NCI-H187 treated with DMSO at 0.1 percent for 48 hours (cell line): ENCODE results near the gene MCUB.

Experiments
- DNase-seq: peaks from one replicate; lab custom pipeline; 2025; lab: John Stamatoyannopoulos, UW

Gene MCUB

GRCh38 chr4:109683621-109684253, 123.7 kb downstream of the MCUB start:
- DNase-seq: no peak

GRCh38 chr4:109684727-109685126, 124.7 kb downstream of the MCUB start:
- no peak for DNase-seq

DNA sequence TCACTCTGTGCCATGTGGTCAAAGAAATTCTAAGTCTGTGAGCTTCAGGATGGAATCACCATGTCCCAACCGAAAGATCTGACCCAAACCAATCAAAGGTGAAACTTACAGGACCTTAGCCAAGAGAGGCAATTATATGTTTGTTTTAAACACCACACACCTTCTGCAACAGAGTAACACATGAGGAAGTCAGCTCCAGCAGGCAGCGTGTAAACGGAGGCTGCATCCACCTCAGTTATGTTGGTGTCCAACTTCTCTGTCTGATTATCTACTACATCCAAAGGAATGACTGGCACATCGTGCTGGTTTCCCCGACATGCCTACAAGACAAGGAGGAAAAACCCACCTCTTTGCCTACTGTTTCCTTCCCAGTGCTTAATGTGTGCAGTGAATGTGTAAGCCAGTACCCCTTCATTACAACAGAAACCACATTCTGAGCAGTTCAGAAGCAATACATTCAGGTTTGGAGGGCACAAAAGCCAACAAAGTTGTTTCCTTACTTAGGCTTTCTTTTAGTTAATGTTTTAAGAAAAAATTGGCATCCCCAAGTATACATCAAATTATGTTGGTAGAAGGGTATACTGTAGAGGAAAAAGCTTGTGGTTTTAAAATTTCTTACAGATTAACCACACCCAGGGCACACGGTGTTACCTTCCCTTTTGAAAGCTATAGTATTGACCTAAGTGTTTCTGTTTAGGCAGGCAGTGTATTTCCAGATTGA, 130.8 kb downstream of the MCUB start:
- no peak for DNase-seq

DNA sequence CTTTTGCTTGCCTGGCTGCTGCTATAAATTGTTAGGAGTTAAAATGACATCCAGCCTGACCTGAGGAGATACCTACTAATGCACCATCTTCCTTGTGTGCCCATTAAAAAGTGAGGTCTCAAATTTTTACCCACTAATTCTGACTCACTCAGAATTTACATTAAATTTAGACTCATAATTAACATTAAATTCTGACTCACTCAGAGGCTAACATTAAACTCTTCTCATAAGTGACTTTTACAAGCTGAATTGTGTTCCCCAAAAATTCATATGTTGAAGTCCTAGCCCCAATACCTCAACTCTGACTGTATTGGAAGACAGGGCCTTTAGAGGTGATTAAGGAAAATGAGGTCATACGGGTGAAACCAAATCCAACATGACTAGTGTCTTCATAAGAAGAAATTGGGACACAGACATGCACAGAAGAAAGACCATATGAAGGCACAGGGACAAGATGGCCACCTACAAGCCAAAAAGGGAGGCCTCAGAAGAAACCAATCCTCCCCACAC, 131.4 kb downstream of the MCUB start:
- DNase-seq: no peak

DNA sequence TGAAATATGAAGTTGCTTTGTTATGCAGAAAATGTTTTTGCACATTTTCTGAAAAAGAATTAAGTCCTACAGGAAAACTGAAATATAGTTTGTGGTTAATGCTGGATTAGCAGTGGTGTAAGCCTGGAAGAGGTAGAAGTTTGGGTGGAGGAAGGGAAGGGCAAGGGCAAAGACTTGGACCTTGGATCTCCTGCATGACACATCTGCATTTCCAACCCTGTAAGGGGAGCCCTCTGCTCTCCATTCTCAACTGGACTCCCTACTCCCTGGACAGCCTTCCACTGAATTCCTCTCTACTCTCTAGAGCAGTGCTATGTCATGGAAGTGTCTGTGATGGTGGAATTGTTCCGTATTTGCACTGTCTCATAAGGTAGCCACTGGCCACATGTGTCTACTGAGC, 138.6 kb downstream of the MCUB start:
- DNase-seq: no peak

DNA sequence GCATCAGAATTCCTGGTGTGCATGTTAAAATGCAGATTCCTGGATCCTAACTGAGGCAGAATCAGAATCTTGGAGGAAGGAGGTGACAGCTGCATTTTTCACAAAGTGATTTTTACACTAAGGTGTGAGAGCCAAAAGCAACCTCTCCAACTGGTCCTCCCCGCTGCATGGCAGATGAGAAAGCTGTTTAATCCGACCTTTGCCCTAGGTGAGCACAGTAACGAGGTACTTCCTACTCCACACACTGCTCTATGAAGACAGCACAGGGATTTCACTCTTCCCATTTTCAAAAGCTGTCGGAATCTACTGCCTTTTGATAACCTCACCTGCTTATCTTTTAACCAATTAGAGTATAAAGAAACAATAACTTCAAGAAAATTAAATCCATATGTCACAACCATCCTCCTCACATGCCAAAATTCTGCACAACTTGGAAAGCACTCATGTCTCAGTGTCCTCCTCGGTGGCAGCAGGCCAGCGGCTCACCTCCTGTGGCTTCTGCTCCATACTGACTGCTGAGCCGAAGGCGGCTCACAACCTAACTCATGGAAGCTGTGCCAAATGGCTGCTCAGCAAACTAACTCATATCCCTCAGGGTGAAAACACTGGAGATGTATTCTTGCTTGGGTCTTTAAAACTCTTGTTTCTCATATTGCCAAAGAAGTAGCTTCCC, 139.6 kb downstream of the MCUB start:
- no peak for DNase-seq

DNA sequence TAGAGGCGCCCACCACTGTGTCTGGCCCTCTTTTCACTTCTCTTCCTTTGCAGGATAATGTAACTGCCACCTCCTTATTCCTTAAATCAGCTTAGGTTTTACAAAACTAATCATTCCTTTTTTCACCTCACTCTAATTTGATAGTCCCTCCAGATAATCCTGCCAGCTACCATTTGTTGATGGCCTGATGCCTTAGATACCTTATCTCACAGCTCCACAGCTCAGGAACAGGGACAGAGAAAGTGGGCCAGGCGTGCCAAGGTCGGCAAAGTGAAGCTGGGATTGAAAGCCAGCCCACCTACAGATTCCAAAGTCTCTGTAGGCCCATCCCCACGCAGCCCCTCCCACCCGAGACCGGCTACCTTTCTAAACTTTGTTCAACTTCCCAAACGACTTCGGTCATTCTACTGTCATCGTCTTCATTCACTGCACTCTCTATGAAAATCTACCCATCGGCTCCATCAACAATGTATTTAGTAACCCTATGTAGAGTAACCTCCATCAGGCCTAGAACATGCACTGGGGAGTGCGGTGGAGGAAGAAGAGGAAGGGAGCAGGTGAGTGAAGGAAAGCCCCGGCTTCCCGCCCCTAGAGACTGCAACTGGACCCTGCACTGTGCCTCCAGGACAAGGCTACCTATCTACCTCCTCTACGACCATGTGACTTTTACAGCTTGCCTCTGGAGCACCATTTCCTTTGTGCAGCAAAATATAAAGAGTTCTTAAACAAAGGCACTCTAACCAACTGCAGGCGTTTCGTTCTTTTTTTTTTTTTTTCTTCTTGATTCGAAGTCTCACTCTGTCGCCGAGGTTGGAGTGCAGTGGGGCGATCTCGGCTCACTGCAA, 141.7 kb downstream of the MCUB start:
- DNase-seq: no peak

DNA sequence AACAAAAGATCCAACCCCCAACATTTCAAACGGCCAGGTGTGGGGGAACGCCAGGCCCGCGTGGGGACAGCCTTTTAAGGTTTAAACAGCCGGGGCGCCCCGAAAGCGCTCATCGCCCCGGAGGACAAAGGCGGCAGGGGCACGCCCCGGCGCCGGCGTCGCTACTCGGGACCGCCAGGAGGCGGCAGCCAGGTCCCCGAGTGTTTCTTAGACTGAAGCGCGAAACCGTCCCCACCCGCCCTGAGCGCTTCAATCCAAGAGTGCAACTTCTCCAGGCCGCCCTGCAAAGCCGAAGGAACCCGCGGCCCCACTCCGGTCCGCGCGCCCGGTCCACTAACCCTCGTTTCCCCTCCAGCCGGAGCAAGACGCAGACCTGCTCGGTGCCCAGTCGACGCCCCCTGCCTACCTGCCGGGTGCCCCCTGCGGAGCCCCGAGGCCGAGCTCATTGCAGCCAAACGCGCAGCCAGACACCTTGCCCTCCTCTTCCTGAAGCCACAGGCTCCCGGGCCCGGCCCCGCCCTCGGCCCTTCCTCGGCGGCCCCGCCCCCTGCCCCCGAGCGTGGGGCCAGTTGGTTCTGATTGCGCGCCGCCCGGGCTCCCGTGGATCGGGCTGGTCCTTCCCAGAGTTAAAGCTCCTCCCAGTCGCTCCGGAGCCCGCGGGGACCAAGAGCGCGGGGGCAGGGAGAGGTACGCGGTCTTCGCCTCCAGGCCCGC, 143.1 kb downstream of the MCUB start, which contains the start of gene CASP6:
Gene CASP6, minus strand, starts transcription at position 496 of the 714 bp plus-strand sequence. Its CDS starts 50 bp downstream, at position 446.
- no peak for DNase-seq

DNA sequence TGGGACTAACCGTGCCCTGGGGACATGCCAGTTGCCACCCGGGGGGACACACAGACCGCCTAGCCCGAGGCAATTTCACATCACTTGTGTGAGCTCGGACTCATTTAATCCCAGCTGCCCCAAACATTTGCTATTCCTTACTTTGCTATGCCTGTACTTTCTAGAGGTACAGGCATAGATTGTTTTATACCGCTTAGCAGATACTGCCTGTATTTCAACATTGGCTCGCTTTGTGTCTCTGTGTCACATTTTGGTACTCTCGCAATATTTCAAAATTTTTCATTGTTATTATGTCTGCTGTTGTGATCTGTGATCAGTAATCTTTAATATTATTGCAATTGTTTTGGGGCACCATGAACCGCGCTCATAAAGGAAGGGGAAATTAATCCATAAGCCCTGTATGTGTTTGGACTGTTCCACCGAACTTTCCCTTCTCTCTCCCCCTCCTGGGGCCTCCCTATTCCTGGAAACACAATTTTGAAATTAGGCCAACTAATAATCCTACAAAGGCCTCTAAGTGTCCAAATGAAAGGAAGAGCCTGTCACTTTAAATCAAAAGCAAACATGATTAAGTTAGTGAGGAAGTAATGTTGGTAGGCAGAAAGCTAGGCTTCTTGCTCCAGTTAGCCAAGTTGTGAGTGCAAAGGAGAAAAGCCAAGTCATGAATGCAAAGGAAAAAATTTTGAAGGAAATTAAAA, 143.8 kb downstream of the MCUB start:
- no peak for DNase-seq

- DNase-seq: no peak
Measured at GRCh38 chr4:109708435-109708834, 148.4 kb downstream of the MCUB start.

DNA sequence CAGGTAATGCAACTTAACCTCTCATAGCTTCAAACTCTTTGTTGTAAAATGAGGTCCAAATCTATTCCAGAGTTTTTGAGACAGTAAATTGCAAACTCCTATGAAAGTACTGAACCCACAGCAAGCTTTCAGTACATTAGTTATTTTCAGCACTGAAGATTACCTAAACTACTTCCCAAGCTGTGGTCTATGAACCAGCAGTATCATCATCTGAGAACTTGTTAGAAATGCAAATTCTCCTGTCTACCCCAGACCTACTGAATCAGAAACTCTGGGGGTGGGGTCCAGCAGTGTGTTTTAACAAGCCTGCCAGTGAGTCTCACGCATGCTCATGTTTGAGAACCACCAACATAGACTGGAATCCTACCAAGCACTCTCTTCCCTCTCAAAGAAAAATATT, 148.9 kb downstream of the MCUB start:
- DNase-seq: no peak

GRCh38 chr4:109713500-109713899, 153.5 kb downstream of the MCUB start:
- DNase-seq: no peak

- DNase-seq: no peak
Measured at GRCh38 chr4:109718759-109719158, 158.7 kb downstream of the MCUB start.

GRCh38 chr4:109719604-109720003, 159.6 kb downstream of the MCUB start:
- no peak for DNase-seq

DNA sequence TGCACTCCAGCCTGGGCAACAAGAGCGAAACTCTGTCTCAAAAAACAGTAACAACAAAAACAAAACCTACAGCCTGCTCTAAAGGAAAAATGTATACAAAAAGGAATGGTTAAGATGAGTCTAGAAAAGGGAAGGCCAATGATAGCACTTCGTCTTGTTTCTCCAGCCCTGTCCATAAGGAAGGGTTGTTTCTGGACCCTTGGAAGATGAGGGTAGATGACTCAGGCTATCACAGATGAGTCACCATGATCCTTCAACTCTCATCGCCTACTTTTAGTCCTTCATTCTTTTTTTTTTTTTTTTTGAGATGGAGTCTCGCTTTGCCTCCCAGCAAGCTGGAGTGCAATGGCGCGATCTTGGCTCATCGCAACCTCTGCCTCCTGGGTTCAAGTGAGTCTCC, 161.0 kb downstream of the MCUB start:
- no peak for DNase-seq

- no peak for DNase-seq
Measured at GRCh38 chr4:109722357-109722756, 162.3 kb downstream of the MCUB start.

DNA sequence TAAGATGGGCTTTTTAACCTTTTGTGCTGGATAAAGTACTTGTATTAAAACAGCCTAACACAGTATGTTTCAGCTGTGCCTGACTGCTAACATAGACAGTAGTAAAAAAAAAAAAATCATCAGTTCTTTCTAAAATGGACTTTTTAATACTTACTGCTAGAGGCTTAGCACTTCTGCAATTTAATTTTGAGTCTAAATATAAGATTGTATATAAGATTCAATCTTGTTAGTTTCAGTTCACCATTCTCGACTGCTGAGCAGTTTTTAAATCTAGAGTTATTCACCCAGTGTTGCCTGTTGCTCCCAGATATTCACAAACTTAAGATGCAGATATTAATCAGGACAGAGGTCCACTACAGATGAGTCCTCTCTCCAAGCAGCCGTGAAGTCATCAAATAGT, 163.1 kb downstream of the MCUB start:
- DNase-seq: no peak

- no peak for DNase-seq
Measured at GRCh38 chr4:109728385-109728784, 168.3 kb downstream of the MCUB start.

DNA sequence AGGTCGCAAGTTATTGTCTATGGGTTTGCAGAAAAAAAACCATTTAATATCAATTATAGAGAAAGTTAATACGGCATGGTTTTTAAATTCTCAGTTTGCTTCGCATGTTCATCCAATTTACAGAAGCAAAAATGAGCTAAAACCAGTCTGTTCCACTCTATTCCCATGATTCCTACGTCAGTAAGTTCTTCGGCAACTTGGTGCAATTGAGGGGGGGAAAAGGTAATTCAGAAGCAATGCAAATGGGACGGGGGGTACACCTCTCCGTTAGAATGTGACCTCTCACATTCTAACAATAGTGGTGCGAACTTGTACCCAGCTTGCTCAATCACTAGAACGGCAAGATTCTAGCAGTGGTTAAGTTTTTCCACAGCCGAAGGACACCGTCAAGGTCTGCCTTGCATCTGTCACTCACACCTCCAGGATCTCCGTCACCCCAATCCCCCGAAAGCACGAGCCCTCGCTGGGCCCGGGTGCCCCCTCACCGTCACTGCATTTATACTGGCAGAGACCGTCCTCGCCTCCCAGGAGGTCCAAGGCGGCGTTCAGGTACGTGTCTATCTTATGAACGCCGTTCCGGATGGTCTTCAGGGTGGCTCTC, 169.2 kb downstream of the MCUB start:
- DNase-seq: no peak
